ENCODE data around the gene IDE.

Gene IDE

DNA sequence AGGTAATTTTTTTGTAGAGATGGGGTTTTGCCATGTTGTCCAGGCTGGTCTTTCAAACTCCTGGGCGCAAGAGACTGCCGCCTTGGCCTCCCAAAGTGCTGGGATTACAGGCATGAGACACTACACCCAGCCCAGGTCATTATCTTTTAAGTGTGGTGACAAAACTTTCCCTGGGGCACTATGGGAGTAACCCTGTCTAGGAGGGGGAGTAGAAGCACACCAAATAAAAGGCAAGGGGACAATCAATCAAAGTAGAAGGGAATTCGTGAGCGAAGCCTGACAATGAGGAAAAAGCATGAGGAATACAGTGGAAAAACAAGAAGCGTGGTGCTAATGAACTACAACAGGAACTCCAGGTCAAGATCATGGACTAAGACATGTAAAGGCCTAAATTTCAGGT is 31.4 kb downstream of the IDE start:
- Histone ChIP-seq H3K4me2 (ENCODE audit: low read length) (no peak overlapping the region), H3K36me3 (replicated peaks; ENCODE audit: low read depth, low read length) (peaks cover under 1% of the 10 kb centered on the region), H3K79me2 (ENCODE audit: low read length) (peaks cover 14% of the 10 kb centered on the region; the same call in 1 of the 2 replicates), H3K4me3 (ENCODE audit: low read length) (no peak overlapping the region), H3K4me1 (ENCODE audit: low read length) (peaks cover 20% of the 10 kb centered on the region), H2AFZ (ENCODE audit: low read depth, low read length) (no peak overlapping the region), H3K27me3 (ENCODE audit: low read depth, low read length) (no peaks in the 10 kb centered on the region), H3K9ac (ENCODE audit: low read length) (no peak overlapping the region), H4K20me1 (ENCODE audit: insufficient read depth, low read length) (peaks cover 8% of the 10 kb centered on the region), H3K27ac (ENCODE audit: low read length) (no peak overlapping the region), H3K9me3 (ENCODE audit: insufficient read depth, low read length) (no peaks in the 10 kb centered on the region)
- TF ChIP-seq, protein P1, sequence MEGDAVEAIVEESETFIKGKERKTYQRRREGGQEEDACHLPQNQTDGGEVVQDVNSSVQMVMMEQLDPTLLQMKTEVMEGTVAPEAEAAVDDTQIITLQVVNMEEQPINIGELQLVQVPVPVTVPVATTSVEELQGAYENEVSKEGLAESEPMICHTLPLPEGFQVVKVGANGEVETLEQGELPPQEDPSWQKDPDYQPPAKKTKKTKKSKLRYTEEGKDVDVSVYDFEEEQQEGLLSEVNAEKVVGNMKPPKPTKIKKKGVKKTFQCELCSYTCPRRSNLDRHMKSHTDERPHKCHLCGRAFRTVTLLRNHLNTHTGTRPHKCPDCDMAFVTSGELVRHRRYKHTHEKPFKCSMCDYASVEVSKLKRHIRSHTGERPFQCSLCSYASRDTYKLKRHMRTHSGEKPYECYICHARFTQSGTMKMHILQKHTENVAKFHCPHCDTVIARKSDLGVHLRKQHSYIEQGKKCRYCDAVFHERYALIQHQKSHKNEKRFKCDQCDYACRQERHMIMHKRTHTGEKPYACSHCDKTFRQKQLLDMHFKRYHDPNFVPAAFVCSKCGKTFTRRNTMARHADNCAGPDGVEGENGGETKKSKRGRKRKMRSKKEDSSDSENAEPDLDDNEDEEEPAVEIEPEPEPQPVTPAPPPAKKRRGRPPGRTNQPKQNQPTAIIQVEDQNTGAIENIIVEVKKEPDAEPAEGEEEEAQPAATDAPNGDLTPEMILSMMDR (IDR thresholded peaks at IDR 0.05; ENCODE audit: low read depth, low read length), result no peak

DNA sequence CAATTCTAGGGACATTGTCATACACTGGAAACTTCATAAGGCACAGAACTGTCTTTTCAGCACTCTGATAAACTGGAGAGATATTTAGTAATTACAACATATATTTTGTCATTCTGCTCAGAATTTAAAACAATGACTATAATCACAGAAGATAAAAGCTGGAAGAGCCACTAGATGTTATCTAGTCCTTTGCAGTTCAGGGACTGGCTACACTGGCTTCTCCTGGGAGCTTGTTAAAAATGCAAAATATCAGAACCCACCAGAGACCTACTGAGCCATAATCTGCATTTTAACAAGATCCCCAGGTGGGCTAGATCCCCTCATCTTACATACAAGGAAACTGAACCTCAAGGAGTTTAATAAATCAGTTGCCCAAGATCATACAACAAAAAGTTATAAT is 32.3 kb downstream of the IDE start:
- H3K4me3 ChIP-seq (ENCODE audit: low read length), result no peak overlapping the region
- peaks cover 4% of the 10 kb centered on the region for H3K36me3 ChIP-seq (replicated peaks; ENCODE audit: low read depth, low read length)
- H3K27me3 ChIP-seq (ENCODE audit: low read depth, low read length), result no peaks in the 10 kb centered on the region
- H3K27ac ChIP-seq (ENCODE audit: low read length), result no peak overlapping the region
- no peak overlapping the region for H2AFZ ChIP-seq (ENCODE audit: low read depth, low read length)
- TF ChIP-seq EZH2phosphoT487 (IDR thresholded peaks at IDR 0.05; ENCODE audit: low read depth), result no peak
- TF ChIP-seq, protein P1 (IDR thresholded peaks at IDR 0.05; ENCODE audit: low read depth, low read length), result no peak
- H3K79me2 ChIP-seq (ENCODE audit: low read length), result peaks cover 14% of the 10 kb centered on the region; the same call in 1 of the 2 replicates
- no peak overlapping the region for H3K9ac ChIP-seq (ENCODE audit: low read length)
- H3K4me2 ChIP-seq (ENCODE audit: low read length), result no peak overlapping the region
- H3K9me3 ChIP-seq (ENCODE audit: insufficient read depth, low read length), result no peaks in the 10 kb centered on the region
- peaks cover 8% of the 10 kb centered on the region for H4K20me1 ChIP-seq (ENCODE audit: insufficient read depth, low read length)
- peaks cover 20% of the 10 kb centered on the region for H3K4me1 ChIP-seq (ENCODE audit: low read length)

GRCh38 chr10:92538231-92538958 is 35.5 kb downstream of the IDE start:
- Histone ChIP-seq H3K27ac (ENCODE audit: low read length) (no peak overlapping the region), H3K9me3 (ENCODE audit: insufficient read depth, low read length) (no peaks in the 10 kb centered on the region), H2AFZ (ENCODE audit: low read depth, low read length) (no peak overlapping the region), H3K4me1 (ENCODE audit: low read length) (peaks cover 15% of the 10 kb centered on the region), H4K20me1 (ENCODE audit: insufficient read depth, low read length) (peaks cover 4% of the 10 kb centered on the region; the same call in 1 of the 2 replicates), H3K9ac (ENCODE audit: low read length) (no peak overlapping the region), H3K27me3 (ENCODE audit: low read depth, low read length) (no peaks in the 10 kb centered on the region), H3K4me3 (ENCODE audit: low read length) (no peak overlapping the region), H3K36me3 (replicated peaks; ENCODE audit: low read depth, low read length) (peaks cover 7% of the 10 kb centered on the region), H3K4me2 (ENCODE audit: low read length) (no peak overlapping the region), H3K79me2 (ENCODE audit: low read length) (peaks cover 2% of the 10 kb centered on the region; the same call in 1 of the 2 replicates)
- TF ChIP-seq EZH2phosphoT487 (IDR thresholded peaks at IDR 0.05; ENCODE audit: low read depth), result no peak
- TF ChIP-seq, protein P1 (IDR thresholded peaks at IDR 0.05; ENCODE audit: low read depth, low read length), result no peak

DNA sequence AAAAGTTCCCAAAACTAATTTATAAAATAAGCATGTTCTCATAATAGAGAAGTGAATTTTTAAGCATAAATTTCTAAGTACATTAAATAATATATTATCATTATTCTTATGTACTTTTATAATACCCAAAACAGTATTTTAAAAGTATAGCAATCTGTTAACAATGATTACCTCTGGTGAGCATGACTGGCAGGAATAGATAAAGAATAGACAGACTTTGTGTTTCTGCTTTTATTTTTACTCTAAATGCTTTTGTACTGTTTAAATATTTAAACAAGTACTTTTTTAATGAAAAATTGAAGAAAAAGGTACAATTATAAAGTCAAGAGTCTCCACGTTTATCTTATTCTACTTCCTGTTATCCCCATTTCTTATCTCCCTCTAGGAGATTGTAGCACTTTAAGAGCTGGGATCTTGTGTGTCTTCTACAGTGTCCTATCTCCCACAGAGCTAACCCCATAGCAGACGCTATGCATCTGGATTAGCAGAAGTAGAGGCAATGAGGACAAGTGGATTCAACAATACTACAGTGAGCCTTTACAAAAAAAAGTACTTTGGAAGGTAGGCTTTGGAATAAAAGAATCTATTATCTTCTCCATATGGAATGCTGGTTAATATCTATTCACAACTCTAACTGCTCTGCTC is 42.9 kb downstream of the IDE start:
- Histone ChIP-seq H3K9ac (ENCODE audit: low read length) (no peak overlapping the region), H3K27ac (ENCODE audit: low read length) (no peak overlapping the region), H2AFZ (ENCODE audit: low read depth, low read length) (no peak overlapping the region), H3K4me3 (ENCODE audit: low read length) (no peak overlapping the region), H3K36me3 (replicated peaks; ENCODE audit: low read depth, low read length) (peaks cover 3% of the 10 kb centered on the region), H3K79me2 (ENCODE audit: low read length) (no peaks in the 10 kb centered on the region), H3K4me2 (ENCODE audit: low read length) (no peak overlapping the region), H3K4me1 (ENCODE audit: low read length) (no peaks in the 10 kb centered on the region), H3K9me3 (ENCODE audit: insufficient read depth, low read length) (no peaks in the 10 kb centered on the region), H3K27me3 (ENCODE audit: low read depth, low read length) (no peaks in the 10 kb centered on the region), H4K20me1 (ENCODE audit: insufficient read depth, low read length) (no peaks in the 10 kb centered on the region)
- TF ChIP-seq, protein P1 (IDR thresholded peaks at IDR 0.05; ENCODE audit: low read depth, low read length), result no peak
- no peak for TF ChIP-seq EZH2phosphoT487 (IDR thresholded peaks at IDR 0.05; ENCODE audit: low read depth)

Measured in OCI-LY3 (cell line).